ENCODE data around the gene MMP17. TPM values are rescaled to one million over a fixed set of nuclear protein-coding genes. Genes with fewer than 3 reads are reported as not detected.

MMP17 gene
- total RNA-seq (2014; rRNA removed; shearing (Covaris generic)) = 2.0 and 3.4 TPM in 2 replicates

DNA sequence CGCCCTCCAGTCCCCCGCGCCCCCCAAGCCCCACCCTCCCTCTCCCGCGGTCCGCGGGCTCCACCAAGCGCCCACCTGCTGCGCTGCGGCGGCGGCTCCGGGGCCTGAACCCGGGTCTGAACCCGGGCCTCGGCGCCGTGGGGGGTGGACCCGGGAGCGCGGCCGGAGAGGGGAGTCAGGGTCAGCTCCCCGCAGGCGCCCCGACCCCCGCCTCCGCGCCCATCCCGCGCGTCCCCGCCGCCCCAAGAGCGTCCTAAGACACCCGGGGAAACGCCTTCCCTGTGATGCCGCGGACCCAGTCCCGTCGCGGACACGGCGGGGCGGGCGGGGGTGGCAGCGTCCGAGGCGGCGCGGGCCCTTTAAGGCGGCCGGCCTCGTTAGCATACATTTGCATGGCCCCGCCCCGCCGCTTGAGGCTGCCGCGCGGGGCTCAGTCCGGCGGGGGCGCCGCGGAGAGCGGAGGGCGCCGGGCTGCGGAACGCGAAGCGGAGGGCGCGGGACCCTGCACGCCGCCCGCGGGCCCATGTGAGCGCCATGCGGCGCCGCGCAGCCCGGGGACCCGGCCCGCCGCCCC lies at the start of gene MMP17:
TSS of gene MMP17 (plus strand) at position 433 of the 574 bp plus-strand sequence. CDS start at position 535, 102 bp downstream.
- in situ Hi-C loops (cut with HindIII; ENCODE audit: low sequenced_read_pairs) = no loop called here
- no peak for DNase-seq (ENCODE audit: low spot score)

DNA sequence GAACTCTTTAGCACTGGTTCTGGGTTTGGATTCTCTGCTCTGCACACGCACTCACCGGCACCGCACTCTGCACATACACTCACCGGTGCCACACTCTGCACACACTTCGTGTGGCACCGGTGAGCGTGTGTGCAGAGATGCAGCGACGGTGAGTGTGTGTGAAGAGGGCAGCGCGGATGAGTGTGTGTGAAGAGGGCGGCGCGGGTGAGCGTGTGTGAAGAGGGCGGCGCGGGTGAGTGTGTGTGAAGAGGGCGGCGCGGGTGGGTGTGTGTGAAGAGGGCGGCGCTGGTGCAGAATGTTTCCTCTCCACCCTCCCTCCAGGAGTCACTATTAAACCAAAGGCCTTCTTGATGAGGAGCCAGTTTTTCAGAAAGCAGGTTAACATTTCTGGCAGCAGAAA lies 49.2 kb upstream of the MMP17 start:
- in situ Hi-C loops (cut with HindIII; ENCODE audit: low sequenced_read_pairs) = no loop called here
- no peak for DNase-seq (ENCODE audit: low spot score)

DNA sequence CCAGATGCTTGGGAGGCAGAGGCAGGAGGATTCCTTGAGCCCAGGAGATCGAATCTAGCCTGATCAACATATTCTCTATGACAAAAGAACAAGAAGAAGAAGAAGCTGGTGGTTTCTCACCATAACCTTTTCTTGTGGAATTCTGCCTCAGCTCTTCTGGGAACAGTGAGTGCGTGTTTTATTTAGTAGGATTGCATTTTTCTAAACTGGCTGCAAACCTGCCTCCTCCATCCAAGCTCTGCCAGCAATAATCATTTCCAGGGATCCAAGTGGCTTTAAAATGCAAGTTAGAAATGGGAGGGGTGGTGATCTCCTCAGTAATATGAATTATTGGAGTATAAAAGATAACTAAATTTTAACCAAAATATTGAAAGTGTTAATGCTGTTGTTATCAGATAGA lies 46.1 kb upstream of the MMP17 start:
- no peak for DNase-seq (ENCODE audit: low spot score)
- in situ Hi-C loops (cut with HindIII; ENCODE audit: low sequenced_read_pairs) = no loop called here

DNA sequence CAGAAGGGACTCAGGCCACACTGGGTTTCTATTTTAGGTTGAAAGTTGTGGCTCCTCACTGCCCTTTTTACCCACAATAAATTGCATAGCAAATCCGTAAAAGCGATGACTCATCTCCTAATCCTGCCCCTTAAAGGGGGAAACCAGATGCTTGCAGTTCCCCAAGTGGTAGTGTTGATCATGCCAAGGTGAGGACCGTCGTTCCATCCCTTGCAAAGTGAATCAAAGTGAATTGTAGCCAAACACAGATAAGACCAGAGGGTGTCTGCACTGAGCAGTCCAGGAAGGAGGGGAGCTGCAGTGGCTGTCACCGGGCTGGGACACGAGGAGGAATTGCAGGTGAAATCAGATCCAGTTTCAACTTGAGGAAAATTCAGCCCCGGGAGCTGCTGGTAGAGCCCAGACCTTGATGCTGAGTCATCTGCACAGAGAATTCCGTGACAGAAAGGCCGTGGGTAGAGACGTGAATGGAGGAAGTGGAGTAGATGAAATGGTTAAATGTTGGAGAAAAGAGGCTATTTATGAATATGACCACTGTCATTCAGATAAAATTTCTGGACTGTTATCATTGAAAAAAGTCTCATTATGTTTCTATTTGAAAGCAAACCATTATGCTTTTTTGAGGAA lies 44.2 kb upstream of the MMP17 start:
- DNase-seq (ENCODE audit: low spot score) = no peak
- in situ Hi-C loops (cut with HindIII; ENCODE audit: low sequenced_read_pairs) = no loop called here

DNA sequence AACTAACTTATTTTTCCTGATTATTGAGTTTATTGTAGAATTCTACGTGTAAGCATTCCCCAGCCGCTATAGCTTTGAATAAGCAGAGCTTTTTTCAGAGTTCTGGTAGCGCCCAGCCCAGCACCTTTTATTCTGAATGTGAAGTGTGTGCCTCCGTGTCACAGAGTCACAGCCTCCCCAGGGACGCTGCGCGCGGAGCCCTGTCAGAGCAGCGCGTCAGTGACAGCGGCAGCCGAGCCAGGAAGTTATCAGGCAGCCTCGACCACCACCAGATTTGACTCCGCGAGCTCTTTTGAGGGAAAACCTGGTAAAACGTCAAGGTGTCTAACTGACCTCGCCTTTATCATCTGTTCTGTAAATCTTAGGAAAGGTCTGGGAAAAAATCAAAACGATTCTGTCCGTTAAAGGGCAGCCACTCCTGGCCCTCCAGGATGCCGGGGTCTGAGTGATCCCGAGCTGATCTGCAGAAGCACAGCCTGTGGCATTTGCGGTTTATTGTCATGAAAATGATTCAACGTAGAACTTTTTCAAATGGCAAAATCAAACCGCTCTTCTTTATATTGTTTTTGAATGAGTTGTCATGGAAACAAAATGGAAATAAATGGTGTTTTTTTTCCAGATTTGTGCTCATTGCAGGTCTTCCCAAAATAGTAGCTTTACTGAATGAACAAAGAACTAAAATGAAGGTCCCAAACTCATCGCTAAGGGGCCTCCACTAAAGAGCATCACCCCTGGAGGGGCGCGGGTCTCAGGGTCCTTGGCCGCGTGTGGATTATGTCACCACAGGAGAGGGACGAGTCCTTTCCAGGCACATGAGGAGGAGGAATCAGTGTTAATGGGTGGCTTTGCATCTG lies 43.1 kb upstream of the MMP17 start:
- in situ Hi-C loops (cut with HindIII; ENCODE audit: low sequenced_read_pairs) = no loop called here
- DNase-seq (ENCODE audit: low spot score) = no peak

DNA sequence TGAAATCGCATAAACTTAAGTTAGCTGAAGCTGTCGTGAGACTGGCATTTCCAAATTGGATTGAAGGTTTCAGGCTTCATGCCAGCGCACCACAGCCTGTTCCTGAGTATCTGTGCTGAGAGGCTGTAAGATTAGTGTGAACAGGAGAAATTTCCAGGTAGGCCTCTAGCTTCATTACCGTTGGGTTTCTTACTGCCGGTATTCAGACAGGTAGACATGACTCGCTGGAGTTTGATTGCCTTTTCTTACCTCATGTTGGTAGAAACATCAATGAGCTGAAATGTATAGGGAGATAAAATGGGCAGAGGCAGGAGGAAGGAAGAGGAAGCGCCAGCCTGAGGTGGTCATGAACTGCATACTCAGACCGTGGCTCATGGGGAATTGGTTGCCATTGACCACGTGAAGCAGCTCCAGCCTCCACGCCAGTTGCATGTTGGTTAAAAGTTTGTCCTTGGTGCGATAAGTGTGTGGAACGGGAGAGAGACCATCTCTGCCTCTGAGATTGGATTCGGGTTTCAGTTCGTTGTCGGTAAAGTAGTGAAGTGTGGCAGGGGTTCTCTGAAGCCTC lies 42.3 kb upstream of the MMP17 start:
- DNase-seq (ENCODE audit: low spot score) = no peak
- in situ Hi-C loops (cut with HindIII; ENCODE audit: low sequenced_read_pairs) = no loop called here

DNA sequence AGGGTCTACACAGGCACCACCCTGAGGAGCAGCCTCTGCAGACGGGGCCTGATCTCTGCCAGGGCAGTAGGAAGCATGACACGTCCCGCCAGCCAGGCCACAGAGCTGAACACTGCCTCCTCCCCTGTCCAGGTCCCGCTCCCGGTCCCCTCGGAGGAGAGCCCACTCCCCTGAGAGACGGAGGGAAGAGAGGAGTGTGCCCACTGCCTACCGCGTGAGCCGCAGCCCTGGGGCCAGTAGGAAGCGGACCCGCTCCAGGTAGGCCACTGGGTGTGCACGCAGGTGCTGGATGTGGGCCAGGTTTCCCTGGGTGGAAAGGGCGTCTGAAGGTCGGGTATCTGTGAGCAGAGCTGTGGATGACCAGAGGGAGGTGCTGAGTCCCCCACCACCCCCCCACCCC lies 41.9 kb upstream of the MMP17 start:
- in situ Hi-C loops (cut with HindIII; ENCODE audit: low sequenced_read_pairs) = no loop called here
- DNase-seq (ENCODE audit: low spot score) = no peak

DNA sequence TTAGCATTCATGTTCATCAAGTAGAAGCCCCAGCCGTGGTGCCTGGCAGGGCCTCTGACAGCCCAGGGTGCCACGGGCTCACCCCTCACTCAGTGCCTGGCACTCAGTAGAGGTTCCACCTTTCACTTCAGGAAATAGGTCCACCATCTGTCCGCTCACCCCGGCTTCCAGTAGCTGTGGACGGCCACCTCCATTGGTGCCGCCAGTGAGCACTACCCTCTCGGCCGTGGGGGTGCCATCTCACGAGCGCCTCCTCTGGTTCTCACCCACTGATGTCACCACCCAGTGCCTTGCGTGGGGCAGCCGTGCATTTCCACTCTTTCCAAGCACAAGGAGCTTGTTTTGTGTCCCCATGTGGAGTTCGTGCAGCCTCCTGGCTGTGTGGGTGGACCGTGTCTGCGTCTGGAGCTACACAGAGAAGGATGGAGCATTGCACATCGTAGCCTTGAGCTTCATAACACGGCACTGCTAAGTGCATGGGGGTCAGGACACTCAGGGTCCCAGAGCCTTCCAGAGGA lies 41.0 kb upstream of the MMP17 start:
- DNase-seq (ENCODE audit: low spot score) = no peak
- in situ Hi-C loops (cut with HindIII; ENCODE audit: low sequenced_read_pairs) = no loop called here

DNA sequence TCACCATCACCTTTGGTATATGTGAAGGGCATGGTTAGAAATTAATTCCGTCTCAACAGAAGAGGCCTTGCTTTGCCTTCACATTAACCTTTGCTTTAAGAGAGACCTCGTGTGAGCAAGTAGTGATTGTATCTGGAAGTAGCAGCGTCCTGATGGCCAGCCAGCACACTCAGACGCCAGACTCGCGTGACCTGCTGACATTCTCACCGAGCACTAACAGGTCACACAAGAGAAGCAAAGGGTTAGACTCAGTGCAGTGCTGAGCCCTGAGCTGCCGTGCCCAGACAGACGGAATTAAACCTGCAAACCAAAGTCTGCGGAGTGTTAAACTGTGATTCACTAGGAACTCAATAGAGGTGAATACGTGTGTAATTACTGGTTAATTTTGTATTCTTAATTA lies 40.1 kb upstream of the MMP17 start:
- no peak for DNase-seq (ENCODE audit: low spot score)
- in situ Hi-C loops (cut with HindIII; ENCODE audit: low sequenced_read_pairs) = no loop called here

DNA sequence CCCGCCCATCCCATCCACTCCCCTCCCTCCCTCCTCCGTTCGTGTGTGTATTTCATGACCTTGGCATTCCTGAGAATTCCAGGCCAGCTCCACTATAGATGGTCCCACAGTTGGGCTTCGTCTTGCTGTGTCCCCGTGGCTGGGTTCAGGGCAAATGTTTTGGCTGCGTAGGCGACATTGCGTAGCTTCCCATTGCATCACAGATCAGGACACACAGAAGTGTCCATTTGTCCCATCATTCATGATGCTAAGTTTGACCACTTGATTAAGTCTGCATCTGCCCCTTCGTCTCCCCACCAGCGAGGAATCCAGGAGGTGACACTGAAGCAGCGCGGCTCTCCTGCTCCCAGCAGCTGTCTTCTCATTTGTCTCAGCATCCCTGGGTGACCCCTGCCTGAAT lies 38.6 kb upstream of the MMP17 start:
- in situ Hi-C loops (cut with HindIII; ENCODE audit: low sequenced_read_pairs) = no loop called here
- DNase-seq (ENCODE audit: low spot score) = no peak

DNA sequence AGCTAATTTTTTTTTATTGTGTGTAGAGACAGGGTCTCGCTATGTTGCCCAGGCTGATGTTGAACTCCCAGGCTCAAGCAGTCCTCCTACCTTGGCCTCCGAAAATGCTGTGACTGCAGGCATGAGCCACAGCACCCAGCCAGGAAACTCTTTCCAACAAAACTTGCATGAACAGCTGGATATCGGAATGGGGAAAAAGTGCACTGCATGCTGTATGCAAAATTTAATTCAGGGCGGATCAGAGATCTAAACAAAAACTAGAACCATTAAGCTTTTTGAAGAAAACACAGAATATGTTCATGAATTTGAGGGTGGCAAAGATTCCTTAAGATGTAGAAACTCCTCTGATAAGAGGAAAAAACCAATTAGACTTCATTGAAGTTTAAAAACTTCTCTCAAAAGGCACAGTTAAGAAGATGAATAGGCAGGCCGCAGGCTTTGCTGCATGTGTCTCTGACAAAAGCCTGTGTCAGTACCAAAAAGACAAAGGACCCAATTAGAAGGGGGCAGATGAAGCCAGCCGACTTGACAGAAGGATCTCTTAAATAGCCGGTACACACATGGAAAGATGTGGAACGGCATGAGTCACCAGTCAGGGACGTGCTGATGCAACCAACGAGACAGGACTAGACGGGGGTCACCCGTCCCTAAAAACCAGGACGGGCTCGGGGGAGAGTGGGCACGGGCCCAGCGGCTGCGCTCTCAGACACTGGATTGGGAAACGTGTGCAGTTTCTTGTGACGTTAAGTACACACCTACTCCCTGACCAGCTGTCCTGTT lies 34.8 kb upstream of the MMP17 start:
- no peak for DNase-seq (ENCODE audit: low spot score)
- in situ Hi-C loops (cut with HindIII; ENCODE audit: low sequenced_read_pairs) = no loop called here

DNA sequence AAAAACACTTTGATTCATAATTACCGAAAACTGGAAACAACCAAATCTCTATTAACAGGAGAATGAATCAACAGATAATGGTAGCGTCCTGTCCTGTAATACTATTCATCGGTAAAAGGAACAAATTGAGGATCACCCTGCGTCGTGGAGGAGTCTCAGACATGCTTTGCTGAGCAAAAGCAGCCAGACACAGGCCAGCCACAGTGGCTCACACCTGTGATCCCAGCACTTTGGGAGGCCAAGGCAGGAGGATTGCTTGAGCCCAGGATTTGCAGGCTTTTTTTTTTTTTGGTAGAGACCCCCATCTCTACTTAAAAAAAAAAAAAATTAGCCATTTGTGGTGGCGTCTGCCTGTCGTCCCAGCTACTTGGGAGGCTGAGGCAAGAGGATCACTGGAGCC lies 34.1 kb upstream of the MMP17 start:
- in situ Hi-C loops (cut with HindIII; ENCODE audit: low sequenced_read_pairs) = no loop called here
- no peak for DNase-seq (ENCODE audit: low spot score)

DNA sequence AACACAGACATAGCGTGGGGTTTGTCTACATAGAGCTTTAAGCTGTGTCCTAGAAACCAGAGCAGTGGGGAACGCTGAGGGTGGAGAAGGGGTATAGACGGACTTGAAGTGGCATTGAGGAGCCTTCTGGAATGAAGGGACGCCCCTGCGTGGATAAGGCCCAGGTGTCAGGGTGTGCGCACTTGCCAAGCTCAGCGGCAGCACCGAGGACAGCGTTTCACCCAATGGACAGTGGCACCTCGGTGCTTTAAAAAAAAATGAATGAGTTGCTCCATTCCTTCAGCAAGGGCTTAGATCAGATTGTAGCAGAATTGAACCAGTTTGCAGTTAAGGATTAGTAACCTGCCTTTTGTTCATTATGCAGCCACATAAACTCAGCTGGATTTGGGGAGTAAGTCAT lies 33.6 kb upstream of the MMP17 start:
- no peak for DNase-seq (ENCODE audit: low spot score)
- in situ Hi-C loops (cut with HindIII; ENCODE audit: low sequenced_read_pairs) = no loop called here

DNA sequence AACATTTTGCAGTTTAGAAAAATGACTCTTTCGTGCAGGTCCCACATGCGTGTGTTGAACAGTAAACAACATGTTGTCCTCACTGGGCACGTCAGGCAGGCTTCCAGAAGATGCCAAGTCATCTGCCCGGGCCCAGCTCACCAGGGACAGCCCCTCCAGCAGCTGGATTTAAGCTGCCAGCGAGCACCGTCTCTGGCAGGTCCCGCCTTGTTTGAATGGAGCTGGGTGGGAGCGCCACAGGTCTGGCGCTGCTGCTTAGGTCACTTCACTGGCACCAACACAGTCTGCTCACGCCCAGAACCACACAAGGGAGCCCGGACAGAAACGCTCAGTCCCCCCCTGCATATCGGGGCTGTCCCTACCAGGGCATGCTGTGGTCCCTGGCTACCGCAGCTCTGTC lies 33.1 kb upstream of the MMP17 start:
- DNase-seq (ENCODE audit: low spot score) = no peak
- in situ Hi-C loops (cut with HindIII; ENCODE audit: low sequenced_read_pairs) = no loop called here

DNA sequence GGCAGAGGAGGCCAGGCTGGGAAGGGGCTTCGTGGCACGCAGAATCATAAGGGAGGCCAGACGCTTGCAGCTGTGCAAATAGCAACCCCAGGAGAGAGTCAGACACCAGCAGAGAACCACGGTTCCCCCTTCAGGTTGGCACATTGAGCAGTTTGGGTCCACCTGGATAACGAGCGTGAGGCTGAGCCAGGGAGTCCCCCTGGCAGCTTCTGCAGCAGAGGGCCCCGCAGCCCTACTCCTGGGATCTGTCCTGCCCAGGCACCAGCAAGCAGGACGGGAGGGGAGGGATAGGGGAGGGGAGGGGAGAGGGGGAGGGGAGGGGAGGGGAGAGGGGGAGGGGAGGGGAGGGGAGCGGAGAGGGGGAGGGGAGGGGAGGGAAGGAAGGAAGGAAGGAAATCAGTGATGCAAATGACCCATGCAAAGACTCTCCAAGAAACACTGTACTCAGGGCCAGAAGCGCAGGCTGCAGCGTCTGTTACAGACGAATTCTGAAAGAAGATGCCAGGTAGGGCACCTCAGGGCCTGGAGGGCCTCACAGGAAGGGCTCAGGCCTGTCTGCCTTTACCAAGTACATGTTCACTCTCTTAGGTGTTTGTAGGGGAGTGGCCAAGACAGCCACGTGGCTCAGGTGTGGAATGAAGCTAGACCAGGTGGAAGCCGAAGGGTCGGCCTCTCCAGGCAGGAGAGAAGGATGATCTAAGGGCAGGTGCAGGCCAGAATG lies 32.3 kb upstream of the MMP17 start:
- in situ Hi-C loops (cut with HindIII; ENCODE audit: low sequenced_read_pairs) = no loop called here
- DNase-seq (ENCODE audit: low spot score) = no peak

DNA sequence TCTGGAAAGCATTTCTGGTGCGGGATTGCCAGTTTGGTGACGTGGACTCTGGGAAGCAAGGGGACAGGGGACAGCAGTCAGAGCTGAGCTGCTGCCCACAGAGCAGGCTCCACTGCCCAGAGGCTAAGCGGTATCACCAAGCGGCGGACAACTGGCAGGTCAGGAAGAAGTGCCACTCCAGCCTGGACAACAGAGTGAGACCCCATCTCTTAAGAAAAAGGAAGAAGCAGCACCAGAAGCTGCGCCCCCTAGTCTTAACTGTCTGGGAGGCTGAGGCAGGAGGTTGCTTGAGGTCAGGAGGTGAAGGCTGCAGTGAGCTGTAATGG lies 31.8 kb upstream of the MMP17 start:
- in situ Hi-C loops (cut with HindIII; ENCODE audit: low sequenced_read_pairs) = no loop called here
- DNase-seq (ENCODE audit: low spot score) = no peak

DNA sequence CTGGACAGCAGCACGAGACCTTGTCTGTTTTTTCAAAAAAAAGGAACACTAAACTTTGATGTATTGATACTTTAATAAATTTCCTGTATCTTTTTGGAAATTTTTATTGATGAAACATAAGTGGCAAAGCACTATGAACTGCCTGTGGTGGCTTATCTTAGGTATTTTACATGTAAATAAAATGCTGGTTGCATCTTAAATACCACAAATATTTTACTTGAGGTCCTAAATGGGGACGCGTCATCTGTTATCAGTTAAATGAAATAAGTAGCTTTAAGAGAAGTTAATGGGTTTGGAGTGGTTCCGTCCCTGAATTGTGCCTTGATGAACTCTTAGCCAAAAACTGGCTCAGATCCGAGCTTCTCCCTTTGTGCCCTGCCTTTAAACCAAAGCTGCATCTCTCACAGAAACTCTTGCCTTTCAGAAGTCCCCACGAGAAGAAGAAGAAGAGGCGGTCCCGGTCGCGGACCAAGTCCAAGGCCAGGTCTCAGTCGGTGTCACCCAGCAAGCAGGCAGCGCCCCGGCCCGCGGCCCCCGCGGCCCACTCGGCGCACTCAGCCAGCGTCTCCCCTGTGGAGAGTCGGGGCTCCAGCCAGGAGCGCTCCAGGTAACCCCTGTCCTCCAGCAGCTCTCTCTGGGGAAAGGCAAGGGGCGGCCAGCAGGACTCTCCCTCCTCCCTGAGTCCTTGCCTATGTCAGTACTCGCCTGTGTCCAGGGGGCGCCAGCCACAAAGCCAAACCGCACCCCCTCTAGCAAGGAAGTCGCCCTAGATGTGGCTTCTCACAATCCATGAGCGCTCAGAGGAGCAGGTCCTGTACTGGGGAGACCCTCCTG lies 31.2 kb upstream of the MMP17 start:
- no peak for DNase-seq (ENCODE audit: low spot score)
- in situ Hi-C loops (cut with HindIII; ENCODE audit: low sequenced_read_pairs) = no loop called here

DNA sequence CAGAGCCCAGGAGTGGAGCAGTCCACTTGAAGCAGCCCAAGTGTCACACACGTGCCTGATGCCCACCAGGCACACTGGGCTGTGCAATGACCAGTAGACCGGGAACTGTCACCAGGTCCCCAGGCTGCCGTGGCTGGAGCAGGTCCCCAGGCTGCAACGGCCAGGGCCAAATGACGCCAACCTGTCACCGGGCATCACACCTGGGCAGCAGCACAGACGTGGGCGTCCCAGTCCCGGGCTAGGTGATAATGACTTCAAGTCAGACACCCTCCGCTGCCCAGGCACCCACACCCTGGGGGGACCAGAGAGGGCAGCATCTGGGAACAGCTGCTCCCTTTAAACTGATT lies 30.6 kb upstream of the MMP17 start:
- no peak for DNase-seq (ENCODE audit: low spot score)
- in situ Hi-C loops (cut with HindIII; ENCODE audit: low sequenced_read_pairs) = no loop called here

Data from G401 (cell line).